CD4-positive, alpha-beta T cell treated with Interferon gamma for 1 hour (primary cell): ENCODE data around the gene CFI.

ENCODE experiments used
- DNase-seq: peaks from one replicate; pipeline ENCODE4 v3.0.0-alpha.2; 2020

Gene CFI

GRCh38 chr4:109729718-109730618 is 71.8 kb downstream of the CFI start, which contains the start of gene PLA2G12A:
Gene PLA2G12A (minus strand): TSS chr4:109730070. CDS start chr4:109729809, 261 bp downstream.
- peak; percentile 79 for DNase-seq

GRCh38 chr4:109729117-109729717 is 72.6 kb downstream of the CFI start:
- no peak for DNase-seq

DNA sequence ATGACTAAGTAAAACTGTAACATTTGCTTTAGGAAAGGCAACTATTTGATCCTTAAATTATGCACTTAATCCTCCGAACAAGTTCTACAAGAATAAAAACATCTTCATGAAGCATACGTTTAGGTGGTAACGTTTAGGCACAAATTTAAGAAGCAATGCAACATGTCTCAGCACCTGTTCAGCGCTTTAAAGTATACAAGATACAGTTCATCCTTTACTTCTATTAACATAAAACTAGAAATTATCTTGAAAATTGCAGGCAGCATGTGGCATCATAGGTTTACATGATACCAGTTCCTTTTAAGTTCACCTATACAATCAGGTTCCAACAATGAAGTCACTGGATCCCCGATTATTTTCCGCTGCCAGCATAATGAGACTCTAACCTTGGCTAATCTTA is 73.4 kb downstream of the CFI start:
- DNase-seq = no peak

- no peak for DNase-seq
Measured at GRCh38 chr4:109723110-109723509, 78.7 kb downstream of the CFI start.

DNA sequence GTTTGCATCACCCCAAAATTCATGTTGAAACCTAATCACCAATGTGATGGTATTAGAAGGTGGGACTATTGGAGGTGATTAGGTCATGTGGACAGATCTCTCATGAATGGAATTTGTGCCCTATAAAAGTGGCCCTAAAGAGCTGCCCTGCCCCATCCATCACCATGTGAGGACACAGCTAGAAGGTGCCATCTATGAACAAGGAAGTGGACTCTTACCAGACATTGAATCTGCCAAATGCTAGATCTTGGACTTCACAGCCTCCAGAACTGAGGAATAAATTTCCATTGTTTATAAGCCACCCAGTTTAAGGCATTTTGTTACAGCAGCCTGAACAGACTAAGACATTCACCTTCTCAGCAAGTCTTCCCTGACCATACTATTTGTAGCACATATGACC is 79.4 kb downstream of the CFI start:
- DNase-seq = no peak

DNA sequence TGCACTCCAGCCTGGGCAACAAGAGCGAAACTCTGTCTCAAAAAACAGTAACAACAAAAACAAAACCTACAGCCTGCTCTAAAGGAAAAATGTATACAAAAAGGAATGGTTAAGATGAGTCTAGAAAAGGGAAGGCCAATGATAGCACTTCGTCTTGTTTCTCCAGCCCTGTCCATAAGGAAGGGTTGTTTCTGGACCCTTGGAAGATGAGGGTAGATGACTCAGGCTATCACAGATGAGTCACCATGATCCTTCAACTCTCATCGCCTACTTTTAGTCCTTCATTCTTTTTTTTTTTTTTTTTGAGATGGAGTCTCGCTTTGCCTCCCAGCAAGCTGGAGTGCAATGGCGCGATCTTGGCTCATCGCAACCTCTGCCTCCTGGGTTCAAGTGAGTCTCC is 80.8 kb downstream of the CFI start:
- no peak for DNase-seq

GRCh38 chr4:109719604-109720003 is 82.2 kb downstream of the CFI start:
- DNase-seq = no peak

DNA sequence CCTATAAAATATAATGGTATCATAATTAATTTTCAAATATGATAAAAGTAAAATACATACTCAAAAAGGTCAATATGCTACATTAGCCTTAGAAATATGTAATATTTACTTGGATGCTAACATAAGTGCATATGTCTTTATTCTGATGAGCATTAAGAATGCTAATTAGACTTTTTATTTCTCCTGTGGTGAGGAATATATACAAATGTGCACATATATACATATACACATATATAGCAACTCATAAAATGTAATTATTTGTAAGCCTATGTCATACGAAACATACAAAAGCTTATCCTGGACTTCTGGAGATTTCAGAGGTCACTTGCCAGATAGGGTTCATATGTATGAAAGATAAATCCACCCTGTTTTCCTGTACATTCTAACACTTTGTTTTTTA is 83.0 kb downstream of the CFI start:
- no peak for DNase-seq

- no peak for DNase-seq
Measured at GRCh38 chr4:109713500-109713899, 88.3 kb downstream of the CFI start.

DNA sequence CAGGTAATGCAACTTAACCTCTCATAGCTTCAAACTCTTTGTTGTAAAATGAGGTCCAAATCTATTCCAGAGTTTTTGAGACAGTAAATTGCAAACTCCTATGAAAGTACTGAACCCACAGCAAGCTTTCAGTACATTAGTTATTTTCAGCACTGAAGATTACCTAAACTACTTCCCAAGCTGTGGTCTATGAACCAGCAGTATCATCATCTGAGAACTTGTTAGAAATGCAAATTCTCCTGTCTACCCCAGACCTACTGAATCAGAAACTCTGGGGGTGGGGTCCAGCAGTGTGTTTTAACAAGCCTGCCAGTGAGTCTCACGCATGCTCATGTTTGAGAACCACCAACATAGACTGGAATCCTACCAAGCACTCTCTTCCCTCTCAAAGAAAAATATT is 92.8 kb downstream of the CFI start:
- DNase-seq = no peak

GRCh38 chr4:109708435-109708834 is 93.4 kb downstream of the CFI start:
- DNase-seq = no peak

DNA sequence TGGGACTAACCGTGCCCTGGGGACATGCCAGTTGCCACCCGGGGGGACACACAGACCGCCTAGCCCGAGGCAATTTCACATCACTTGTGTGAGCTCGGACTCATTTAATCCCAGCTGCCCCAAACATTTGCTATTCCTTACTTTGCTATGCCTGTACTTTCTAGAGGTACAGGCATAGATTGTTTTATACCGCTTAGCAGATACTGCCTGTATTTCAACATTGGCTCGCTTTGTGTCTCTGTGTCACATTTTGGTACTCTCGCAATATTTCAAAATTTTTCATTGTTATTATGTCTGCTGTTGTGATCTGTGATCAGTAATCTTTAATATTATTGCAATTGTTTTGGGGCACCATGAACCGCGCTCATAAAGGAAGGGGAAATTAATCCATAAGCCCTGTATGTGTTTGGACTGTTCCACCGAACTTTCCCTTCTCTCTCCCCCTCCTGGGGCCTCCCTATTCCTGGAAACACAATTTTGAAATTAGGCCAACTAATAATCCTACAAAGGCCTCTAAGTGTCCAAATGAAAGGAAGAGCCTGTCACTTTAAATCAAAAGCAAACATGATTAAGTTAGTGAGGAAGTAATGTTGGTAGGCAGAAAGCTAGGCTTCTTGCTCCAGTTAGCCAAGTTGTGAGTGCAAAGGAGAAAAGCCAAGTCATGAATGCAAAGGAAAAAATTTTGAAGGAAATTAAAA is 98.0 kb downstream of the CFI start:
- no peak for DNase-seq

DNA sequence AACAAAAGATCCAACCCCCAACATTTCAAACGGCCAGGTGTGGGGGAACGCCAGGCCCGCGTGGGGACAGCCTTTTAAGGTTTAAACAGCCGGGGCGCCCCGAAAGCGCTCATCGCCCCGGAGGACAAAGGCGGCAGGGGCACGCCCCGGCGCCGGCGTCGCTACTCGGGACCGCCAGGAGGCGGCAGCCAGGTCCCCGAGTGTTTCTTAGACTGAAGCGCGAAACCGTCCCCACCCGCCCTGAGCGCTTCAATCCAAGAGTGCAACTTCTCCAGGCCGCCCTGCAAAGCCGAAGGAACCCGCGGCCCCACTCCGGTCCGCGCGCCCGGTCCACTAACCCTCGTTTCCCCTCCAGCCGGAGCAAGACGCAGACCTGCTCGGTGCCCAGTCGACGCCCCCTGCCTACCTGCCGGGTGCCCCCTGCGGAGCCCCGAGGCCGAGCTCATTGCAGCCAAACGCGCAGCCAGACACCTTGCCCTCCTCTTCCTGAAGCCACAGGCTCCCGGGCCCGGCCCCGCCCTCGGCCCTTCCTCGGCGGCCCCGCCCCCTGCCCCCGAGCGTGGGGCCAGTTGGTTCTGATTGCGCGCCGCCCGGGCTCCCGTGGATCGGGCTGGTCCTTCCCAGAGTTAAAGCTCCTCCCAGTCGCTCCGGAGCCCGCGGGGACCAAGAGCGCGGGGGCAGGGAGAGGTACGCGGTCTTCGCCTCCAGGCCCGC is 98.7 kb downstream of the CFI start, which contains the start of gene CASP6:
Gene CASP6, minus strand, starts transcription at position 496 of the 714 bp plus-strand sequence. Its CDS starts 50 bp downstream, at position 446.
- DNase-seq = peak; percentile 69

GRCh38 chr4:109701566-109702410 is 100.0 kb downstream of the CFI start:
- no peak for DNase-seq

GRCh38 chr4:109699553-109700225 is 102.1 kb downstream of the CFI start:
- DNase-seq = no peak

- DNase-seq = no peak
Measured at GRCh38 chr4:109698656-109699055, 103.1 kb downstream of the CFI start.

GRCh38 chr4:109691411-109691920 is 110.3 kb downstream of the CFI start:
- DNase-seq = no peak
